Esophagus muscularis mucosa (tissue), 4 donors: Measurements from ENCODE around the gene YTHDC1. TPM values are rescaled to one million over a fixed set of nuclear protein-coding genes. Genes with fewer than 3 reads are reported as not detected.

ENCODE experiments used
- DNase-seq: peaks from one replicate; pipeline ENCODE4 v3.0.0-alpha.2; 2017; ENCODE audit errors: extremely low spot score
- H3K27ac ChIP-seq, 4 donors: fragments of 200-600 bp; sonication (generic); replicated peaks in 1 of 4; 1 replicate in 3 of 4; 2 replicates in 1 of 4; pipeline ENCODE4 v1.5.1; 2016 to 2019; ENCODE audit warnings: mild to moderate bottlenecking in 1 of 4
- H3K27me3 ChIP-seq, 4 donors: fragments of 200-600 bp; sonication (generic); one replicate each; pipeline versions ENCODE4 v1.5.1 to v1.6.0; 2016 to 2019
- H3K36me3 ChIP-seq, 4 donors: fragments of 200-600 bp; sonication (generic); one replicate each; pipeline ENCODE4 v1.5.1; 2016 to 2019
- H3K4me1 ChIP-seq, 4 donors: fragments of 200-600 bp; sonication (generic); one replicate each; pipeline ENCODE4 v1.5.1; 2016 to 2019
- H3K4me3 ChIP-seq, 4 donors: fragments of 200-600 bp; sonication (generic); 1 replicate in 2 of 4; 2 replicates in 2 of 4; pipeline ENCODE4 v1.5.1; 2016 to 2019; ENCODE audit warnings: mild to moderate bottlenecking in 4 of 4, moderate library complexity in 1 of 4
- H3K9me3 ChIP-seq, 4 donors: fragments of 200-600 bp; sonication (generic); 1 replicate in 3 of 4; 2 replicates in 1 of 4; pipeline ENCODE4 v1.5.1; 2016 to 2019
- EP300 ChIP-seq: sonication (generic); formaldehyde crosslinking; IDR thresholded peaks from one replicate; pipeline ENCODE4 v1.6.1; 2017; ENCODE audit warnings: antibody characterized with exemption
- POLR2A ChIP-seq: fragments of 450-650 bp; IDR thresholded peaks from one replicate; pipeline ENCODE4 v1.6.1; 2017; ENCODE audit warnings: antibody characterized with exemption, moderate library complexity, mild to moderate bottlenecking, low read depth
- POLR2AphosphoS5 ChIP-seq, 2 donors: sonication (generic); formaldehyde crosslinking; IDR thresholded peaks; one replicate each; pipeline ENCODE4 v1.6.1; 2017; ENCODE audit warnings: antibody characterized with exemption in 2 of 2
- WGBS: methylation state at CpG from one replicate; pipeline ENCODE4 v1.1.5; 2018; 5-methylcytosine and 5-hydroxymethylcytosine counted together
- intact Hi-C: fragments of 100-400 bp; cut with DNase I; formaldehyde crosslinking; loops from one replicate; pipeline ENCODE4 v1.15.1; 2023
- total RNA-seq, 4 donors: library from RNA; depleted of rRNA; stranded (reverse); fragments of >200 nt; gene quantifications; one replicate each; pipeline versions ENCODE4 v1.1.0 to v1.2.1, GENCODE V29; 2016
- TF ChIP-seq, protein P1 (sequence below), 3 experiments: fragments of 200-600 bp in 2 of 3; fragments of 450-650 bp in 1 of 3; sonication (generic) in 2 of 3; IDR thresholded peaks; one replicate each; pipeline ENCODE4 v1.5.1; 2017 to 2019; ENCODE audit warnings: antibody characterized with exemption in 3 of 3, mild to moderate bottlenecking in 2 of 3, moderate library complexity in 1 of 3

Gene YTHDC1
- total RNA-seq, 4 donors from 2014 or later, result 55.4 to 68.7 (median 61.4) TPM

GRCh38 chr4:68278029-68278428 lies 71.9 kb downstream of the YTHDC1 start:
- 71% methylated on average over 2 of the region's 2 CpGs for WGBS
- Histone ChIP-seq H3K4me3 (no peak overlapping the region), H3K27ac (no peak overlapping the region), H3K9me3 (no peaks in the 10 kb centered on the region), H3K36me3 (no peaks in the 10 kb centered on the region), H3K4me1 (no peaks in the 10 kb centered on the region), H3K27me3 (peaks cover 0 to 12% (median 0%) of the 10 kb centered on the region in 4 donors)
- no peak for DNase-seq
- intact Hi-C loops, result no loop called here
- TF ChIP-seq, protein P1, sequence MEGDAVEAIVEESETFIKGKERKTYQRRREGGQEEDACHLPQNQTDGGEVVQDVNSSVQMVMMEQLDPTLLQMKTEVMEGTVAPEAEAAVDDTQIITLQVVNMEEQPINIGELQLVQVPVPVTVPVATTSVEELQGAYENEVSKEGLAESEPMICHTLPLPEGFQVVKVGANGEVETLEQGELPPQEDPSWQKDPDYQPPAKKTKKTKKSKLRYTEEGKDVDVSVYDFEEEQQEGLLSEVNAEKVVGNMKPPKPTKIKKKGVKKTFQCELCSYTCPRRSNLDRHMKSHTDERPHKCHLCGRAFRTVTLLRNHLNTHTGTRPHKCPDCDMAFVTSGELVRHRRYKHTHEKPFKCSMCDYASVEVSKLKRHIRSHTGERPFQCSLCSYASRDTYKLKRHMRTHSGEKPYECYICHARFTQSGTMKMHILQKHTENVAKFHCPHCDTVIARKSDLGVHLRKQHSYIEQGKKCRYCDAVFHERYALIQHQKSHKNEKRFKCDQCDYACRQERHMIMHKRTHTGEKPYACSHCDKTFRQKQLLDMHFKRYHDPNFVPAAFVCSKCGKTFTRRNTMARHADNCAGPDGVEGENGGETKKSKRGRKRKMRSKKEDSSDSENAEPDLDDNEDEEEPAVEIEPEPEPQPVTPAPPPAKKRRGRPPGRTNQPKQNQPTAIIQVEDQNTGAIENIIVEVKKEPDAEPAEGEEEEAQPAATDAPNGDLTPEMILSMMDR (IDR thresholded peaks at IDR 0.05), result no peak
- TF ChIP-seq POLR2AphosphoS5 (IDR thresholded peaks at IDR 0.05), result no peak
- TF ChIP-seq EP300, result no peak
- no peak for TF ChIP-seq POLR2A

- H3K4me1 ChIP-seq, result no peaks in the 10 kb centered on the region
- no peaks in the 10 kb centered on the region for H3K9me3 ChIP-seq
- DNase-seq, result no peak
- peaks cover 0 to 12% (median under 1%) of the 10 kb centered on the region in 4 donors for H3K27me3 ChIP-seq
- no peak for TF ChIP-seq POLR2A
- TF ChIP-seq POLR2AphosphoS5 (IDR thresholded peaks at IDR 0.05), result no peak
- TF ChIP-seq, protein P1 (IDR thresholded peaks at IDR 0.05), result no peak
- TF ChIP-seq EP300, result no peak
- H3K36me3 ChIP-seq, result no peaks in the 10 kb centered on the region
- 55% methylated on average over 2 of the region's 2 CpGs for WGBS
- H3K27ac ChIP-seq, result no peak overlapping the region
- intact Hi-C loops, result no loop called here
- H3K4me3 ChIP-seq, result no peak overlapping the region
Observed at GRCh38 chr4:68277627-68278026, 72.3 kb downstream of the YTHDC1 start.

DNA sequence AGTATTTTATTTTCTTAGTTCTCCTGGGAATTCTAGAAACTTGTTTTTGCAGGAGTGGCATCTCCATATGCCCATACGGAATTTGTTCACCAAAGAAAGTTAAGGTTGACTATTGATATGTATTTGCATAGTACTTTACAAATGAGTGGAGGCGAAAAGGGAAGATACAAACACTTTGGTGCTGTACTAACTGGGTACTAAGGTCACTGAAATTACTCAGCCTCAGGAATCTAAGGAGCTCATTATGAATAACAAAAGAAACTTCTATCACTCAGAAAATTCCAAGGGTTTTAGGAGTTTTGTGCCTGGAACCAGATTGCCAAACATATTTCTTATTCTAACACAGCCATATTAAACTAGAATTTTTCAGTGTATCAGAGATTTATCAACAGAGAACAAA lies 77.0 kb downstream of the YTHDC1 start:
- TF ChIP-seq, protein P1 (IDR thresholded peaks at IDR 0.05), result no peak
- no peak for TF ChIP-seq POLR2AphosphoS5 (IDR thresholded peaks at IDR 0.05)
- no peak for TF ChIP-seq POLR2A
- TF ChIP-seq EP300, result no peak
- peaks cover 0 to 17% (median 7%) of the 10 kb centered on the region in 4 donors for H3K27me3 ChIP-seq
- no peak for DNase-seq
- H3K9me3 ChIP-seq, result no peaks in the 10 kb centered on the region
- H3K4me3 ChIP-seq, result no peak overlapping the region
- intact Hi-C loops, result no loop called here
- 77% methylated on average over 2 of the region's 2 CpGs for WGBS
- H3K36me3 ChIP-seq, result no peaks in the 10 kb centered on the region
- H3K4me1 ChIP-seq, result peaks cover 0 to 7% (median 0%) of the 10 kb centered on the region in 4 donors
- no peak overlapping the region for H3K27ac ChIP-seq

DNA sequence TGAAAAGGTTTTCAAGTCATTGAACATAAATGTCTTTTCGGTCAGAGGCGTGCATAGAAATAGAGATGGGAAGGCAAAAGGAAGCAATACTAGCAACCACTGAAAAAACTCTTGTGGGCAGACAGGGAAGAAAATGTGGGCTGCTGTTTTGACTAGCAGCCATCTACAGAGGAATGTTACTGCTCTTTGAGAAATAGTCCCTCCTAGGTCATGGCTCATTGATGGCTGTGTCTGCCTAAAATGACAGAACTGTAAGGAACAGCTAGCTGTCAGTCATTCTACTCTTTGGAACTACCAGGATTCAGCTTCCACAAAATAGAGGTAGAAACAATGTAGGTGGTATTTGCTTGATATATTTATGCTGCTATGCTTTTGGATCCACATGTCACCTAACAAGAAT lies 77.5 kb downstream of the YTHDC1 start:
- WGBS, result 45% methylated on average over 2 of the region's 2 CpGs
- Histone ChIP-seq H3K4me3 (peak overlapping the region in 3 of 4 donors; percentile 1 to 35 (median 20)), H3K36me3 (no peaks in the 10 kb centered on the region), H3K9me3 (no peaks in the 10 kb centered on the region), H3K27me3 (peaks cover 0 to 17% (median 7%) of the 10 kb centered on the region in 4 donors), H3K27ac (no peak overlapping the region), H3K4me1 (peaks cover 0 to 7% (median 0%) of the 10 kb centered on the region in 4 donors)
- no peak for DNase-seq
- TF ChIP-seq POLR2A (no peak), EP300 (no peak), POLR2AphosphoS5 (IDR thresholded peaks at IDR 0.05) (no peak)
- TF ChIP-seq, protein P1 (IDR thresholded peaks at IDR 0.05), result no peak
- intact Hi-C loops, result no loop called here

GRCh38 chr4:68271851-68272357 lies 78.0 kb downstream of the YTHDC1 start:
- no peaks in the 10 kb centered on the region for H3K9me3 ChIP-seq
- H3K36me3 ChIP-seq, result no peaks in the 10 kb centered on the region
- intact Hi-C loops, result loop anchor here (2.0 kb wide), 1 partner anchor 103 kb away; no protein-coding TSS in a partner anchor
- TF ChIP-seq POLR2A, result no peak
- TF ChIP-seq, protein P1 (IDR thresholded peaks at IDR 0.05), result peak; percentile 73 to 80 (median 76)
- no peak overlapping the region for H3K27ac ChIP-seq
- H3K27me3 ChIP-seq, result peaks cover 0 to 17% (median 7%) of the 10 kb centered on the region in 4 donors
- 9% methylated on average over 11 of the region's 11 CpGs for WGBS
- no peak for DNase-seq
- peaks cover 0 to 7% (median 0%) of the 10 kb centered on the region in 4 donors for H3K4me1 ChIP-seq
- H3K4me3 ChIP-seq, result peak overlapping the region; percentile 1 to 35 (median 14)
